ENCODE measurements around the gene ZACN.
A peak's percentile ranks its signal among the peaks of the same experiment; 100 is the strongest.
"Not testable (repeated sequence)": the region's sequence is repeated elsewhere in the genome, so short reads cannot be mapped to it uniquely, and the experiment has no call there.

ZACN gene

DNA sequence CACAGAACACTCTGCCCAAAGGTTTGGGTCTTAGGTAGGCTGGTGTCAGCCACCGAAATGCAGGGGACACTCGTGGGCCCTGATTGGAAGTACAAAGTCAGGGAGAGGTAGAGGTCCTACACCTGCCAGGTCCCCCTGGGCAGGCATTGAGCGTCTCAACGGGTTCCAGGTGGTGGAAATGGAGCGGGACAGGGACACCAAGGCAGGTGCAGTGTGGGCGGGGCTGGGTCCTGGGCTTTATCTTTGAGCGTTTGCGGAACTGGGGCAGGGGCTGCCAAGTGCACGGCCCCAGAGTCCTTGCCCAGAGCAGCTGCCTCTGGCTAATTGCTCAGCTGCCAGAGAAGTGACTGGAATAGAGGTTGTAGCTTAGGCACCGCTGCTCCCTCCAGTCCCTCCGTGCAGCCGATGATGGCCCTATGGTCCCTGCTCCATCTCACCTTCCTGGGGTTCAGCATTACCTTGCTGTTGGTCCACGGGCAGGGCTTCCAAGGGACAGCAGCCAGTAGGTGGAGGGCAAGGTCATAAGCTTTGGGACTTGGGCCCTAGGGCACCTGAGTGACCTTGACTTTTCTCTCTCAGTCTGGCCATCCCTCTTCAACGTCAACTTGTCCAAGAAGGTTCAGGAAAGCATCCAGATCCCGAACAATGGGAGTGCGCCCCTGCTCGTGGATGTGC lies at the start of gene ZACN:
ZACN (plus strand) TSS at position 323 of the 675 bp plus-strand sequence; CDS start at position 406, 83 bp downstream.
- DNase-seq: peak; percentile 16

DNA sequence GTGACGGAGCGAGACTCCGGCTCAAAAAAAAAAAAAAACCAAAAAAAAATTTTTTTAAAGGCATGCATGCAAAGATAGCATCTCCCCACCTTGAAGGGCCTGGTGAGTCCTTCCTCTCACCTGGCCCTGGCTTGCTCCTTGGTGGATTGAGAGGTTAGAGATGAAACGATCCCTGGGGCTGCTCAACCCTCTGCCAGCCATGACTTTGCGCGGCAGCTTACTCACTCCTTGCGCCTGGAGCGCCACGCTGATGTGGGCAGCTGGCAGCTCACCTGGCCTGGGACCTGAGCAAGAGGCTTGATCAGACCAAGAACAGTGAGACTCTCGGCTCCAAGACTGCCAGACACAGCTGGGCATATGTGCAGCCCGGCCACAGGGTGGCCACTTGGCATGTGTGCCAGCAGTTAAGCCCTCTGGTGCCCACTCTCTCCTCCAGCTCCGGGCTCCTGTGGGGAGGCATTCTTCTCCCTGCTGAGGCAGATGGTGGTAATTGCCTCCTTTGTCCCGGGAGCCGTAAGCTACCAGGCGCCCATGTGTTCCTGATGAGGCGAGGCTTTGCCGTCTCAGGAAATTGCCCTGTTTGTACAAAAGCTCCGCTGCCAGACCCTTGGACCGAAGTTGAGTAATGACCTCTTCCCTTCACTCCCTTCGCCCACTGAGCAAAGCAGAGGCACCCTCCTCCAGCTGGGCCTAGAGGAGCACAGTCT lies 46.8 kb upstream of the ZACN start:
- DNase-seq: no peak

- no peak for DNase-seq
Measured at GRCh38 chr17:76032780-76033108, 46.2 kb upstream of the ZACN start.

- DNase-seq: no peak
Measured at GRCh38 chr17:76033139-76033538, 45.8 kb upstream of the ZACN start.

GRCh38 chr17:76034428-76035350 lies 44.3 kb upstream of the ZACN start:
- no peak for DNase-seq

- no peak for DNase-seq
Measured at GRCh38 chr17:76036497-76037261, 42.3 kb upstream of the ZACN start.

DNA sequence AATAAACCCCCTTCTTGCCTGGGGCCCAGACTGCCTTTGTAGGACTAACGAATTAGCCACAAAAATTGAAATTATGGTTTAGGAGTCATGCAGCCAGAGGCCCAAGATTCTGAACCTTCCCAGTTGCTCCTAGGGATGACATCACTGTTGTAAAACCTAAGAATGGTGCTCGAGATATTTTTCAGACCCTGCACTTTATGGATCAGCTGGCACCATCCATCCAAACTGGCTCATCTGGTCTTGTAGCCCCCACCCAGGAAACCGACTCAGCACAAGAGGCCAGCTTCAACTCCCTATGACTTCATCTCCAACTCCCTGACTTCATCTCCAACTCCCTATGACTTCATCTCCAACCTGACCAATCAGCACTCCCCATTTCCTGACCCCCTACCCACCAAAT lies 40.9 kb upstream of the ZACN start:
- DNase-seq: no peak

- no peak for DNase-seq
Measured at GRCh38 chr17:76039121-76039520, 39.9 kb upstream of the ZACN start.

- no peak for DNase-seq
Measured at GRCh38 chr17:76040376-76040775, 38.6 kb upstream of the ZACN start.

GRCh38 chr17:76042868-76043267 lies 36.1 kb upstream of the ZACN start:
- DNase-seq: not testable (repeated sequence)

- DNase-seq: not testable (repeated sequence)
Measured at GRCh38 chr17:76044475-76045007, 34.4 kb upstream of the ZACN start.

DNA sequence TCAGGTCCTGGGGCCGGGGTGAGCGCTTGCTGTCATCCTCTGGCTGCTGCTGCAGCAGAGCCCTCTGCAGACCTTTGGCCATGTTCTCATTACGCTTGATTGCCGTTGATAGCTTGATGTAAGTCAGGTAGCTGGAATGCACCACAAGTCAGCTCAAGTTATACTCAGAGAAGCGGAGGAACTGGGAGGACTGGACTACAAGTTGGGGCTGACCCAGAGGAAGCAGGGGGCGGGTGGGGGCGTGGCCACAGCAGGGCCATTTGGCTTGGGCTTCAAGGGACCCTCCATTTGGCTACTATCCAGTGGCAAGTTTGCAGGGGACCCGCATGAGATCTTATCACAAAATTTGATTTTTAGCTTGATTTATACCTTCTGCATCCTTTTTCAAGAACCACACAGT lies 32.9 kb upstream of the ZACN start:
- no peak for DNase-seq

GRCh38 chr17:76048025-76048605 lies 30.9 kb upstream of the ZACN start:
- DNase-seq: no peak

- no peak for DNase-seq
Measured at GRCh38 chr17:76048711-76049110, 30.3 kb upstream of the ZACN start.

DNA sequence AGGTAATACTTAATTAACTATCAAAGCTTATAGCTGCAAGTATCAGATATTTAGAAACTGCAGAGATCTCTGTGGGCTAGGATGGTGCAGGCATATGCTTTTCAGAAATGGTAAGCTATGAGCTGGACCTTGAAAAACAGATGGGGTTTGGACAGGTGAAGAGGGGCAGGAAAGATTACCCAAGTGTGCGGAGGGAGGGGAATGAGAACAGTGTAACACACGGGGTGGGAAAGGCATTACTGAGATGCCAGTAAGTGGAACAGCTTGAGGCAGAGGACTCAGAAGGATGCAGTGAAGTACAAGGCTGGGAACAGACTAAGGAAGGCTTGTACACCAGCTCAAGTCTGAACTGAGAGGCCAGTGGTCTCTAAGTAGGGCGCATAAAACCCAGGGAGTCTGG lies 29.7 kb upstream of the ZACN start:
- DNase-seq: no peak

GRCh38 chr17:76049836-76050537 lies 29.0 kb upstream of the ZACN start:
- no peak for DNase-seq

DNA sequence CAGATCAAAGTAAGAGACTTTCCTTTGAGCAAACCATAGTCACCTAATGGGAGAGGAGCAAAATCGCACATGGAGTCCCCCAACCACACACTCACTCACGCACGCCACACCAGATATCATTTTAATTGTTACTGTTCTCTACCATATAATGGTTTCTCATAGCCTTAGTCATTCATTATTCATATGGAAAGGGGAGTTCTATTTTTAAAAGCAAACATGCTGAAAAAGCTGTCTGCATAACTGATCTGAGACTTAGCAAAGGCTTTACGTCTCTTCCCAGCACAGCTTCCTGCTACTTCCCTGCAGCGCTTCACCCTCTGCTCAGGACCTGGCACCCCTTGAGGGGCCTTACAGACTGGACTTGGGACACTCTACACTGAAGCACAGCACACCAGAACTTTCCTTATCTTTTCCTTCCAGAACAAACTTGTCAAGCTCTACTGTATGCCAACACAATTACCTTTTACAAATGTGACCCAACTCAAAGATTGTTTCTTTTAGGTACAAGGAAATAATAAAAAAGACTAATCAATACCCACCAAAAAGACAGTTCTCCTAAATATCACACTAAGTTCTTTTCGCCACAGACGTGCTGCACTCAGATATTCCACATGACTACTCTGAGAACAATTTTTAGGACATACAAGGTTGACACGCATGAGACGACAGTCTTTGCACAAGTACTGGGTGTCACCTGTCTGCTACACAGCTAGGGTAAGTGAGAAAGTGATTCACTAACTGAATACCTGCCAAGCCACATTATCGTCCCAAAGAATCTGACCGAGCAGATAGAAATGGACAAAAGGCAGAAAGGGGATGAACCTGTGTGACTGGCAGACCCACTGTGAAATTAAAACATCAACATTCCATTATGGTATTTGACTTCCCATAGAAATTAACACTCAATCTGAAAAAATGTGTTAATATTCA lies 28.2 kb upstream of the ZACN start:
- no peak for DNase-seq

GRCh38 chr17:76051561-76051960 lies 27.4 kb upstream of the ZACN start:
- no peak for DNase-seq

- DNase-seq: no peak
Measured at GRCh38 chr17:76053246-76054111, 25.5 kb upstream of the ZACN start.

Data from activated T-cell treated with anti-CD3 and anti-CD28 coated beads, Interleukin-2, amount 50 U/mL, for 1 hour (primary cell).